Esophagus muscularis mucosa (tissue), 4 donors: Measurements from ENCODE around the gene DGCR8. TPM values are rescaled to one million over a fixed set of nuclear protein-coding genes. Genes with fewer than 3 reads are reported as not detected.

Experiments used
- DNase-seq: peaks from one replicate; pipeline ENCODE4 v3.0.0-alpha.2; 2017; ENCODE audit errors: extremely low spot score
- H3K27ac ChIP-seq, 4 donors: fragments of 200-600 bp; sonication (generic); replicated peaks in 1 of 4; 1 replicate in 3 of 4; 2 replicates in 1 of 4; pipeline ENCODE4 v1.5.1; 2016 to 2019; ENCODE audit warnings: mild to moderate bottlenecking in 1 of 4
- H3K27me3 ChIP-seq, 4 donors: fragments of 200-600 bp; sonication (generic); one replicate each; pipeline versions ENCODE4 v1.5.1 to v1.6.0; 2016 to 2019
- H3K36me3 ChIP-seq, 4 donors: fragments of 200-600 bp; sonication (generic); one replicate each; pipeline ENCODE4 v1.5.1; 2016 to 2019
- H3K4me1 ChIP-seq, 4 donors: fragments of 200-600 bp; sonication (generic); one replicate each; pipeline ENCODE4 v1.5.1; 2016 to 2019
- H3K4me3 ChIP-seq, 4 donors: fragments of 200-600 bp; sonication (generic); 1 replicate in 2 of 4; 2 replicates in 2 of 4; pipeline ENCODE4 v1.5.1; 2016 to 2019; ENCODE audit warnings: mild to moderate bottlenecking in 4 of 4, moderate library complexity in 1 of 4
- H3K9me3 ChIP-seq, 4 donors: fragments of 200-600 bp; sonication (generic); 1 replicate in 3 of 4; 2 replicates in 1 of 4; pipeline ENCODE4 v1.5.1; 2016 to 2019
- CTCF ChIP-seq, 3 experiments: fragments of 200-600 bp in 2 of 3; fragments of 450-650 bp in 1 of 3; sonication (generic) in 2 of 3; IDR thresholded peaks; one replicate each; pipeline ENCODE4 v1.5.1; 2017 to 2019; ENCODE audit warnings: antibody characterized with exemption in 3 of 3, mild to moderate bottlenecking in 2 of 3, moderate library complexity in 1 of 3
- EP300 ChIP-seq: sonication (generic); formaldehyde crosslinking; IDR thresholded peaks from one replicate; pipeline ENCODE4 v1.6.1; 2017; ENCODE audit warnings: antibody characterized with exemption
- POLR2A ChIP-seq: fragments of 450-650 bp; IDR thresholded peaks from one replicate; pipeline ENCODE4 v1.6.1; 2017; ENCODE audit warnings: antibody characterized with exemption, moderate library complexity, mild to moderate bottlenecking, low read depth
- POLR2AphosphoS5 ChIP-seq, 2 donors: sonication (generic); formaldehyde crosslinking; IDR thresholded peaks; one replicate each; pipeline ENCODE4 v1.6.1; 2017; ENCODE audit warnings: antibody characterized with exemption in 2 of 2
- WGBS: methylation state at CpG from one replicate; pipeline ENCODE4 v1.1.5; 2018; 5-methylcytosine and 5-hydroxymethylcytosine counted together
- intact Hi-C: fragments of 100-400 bp; cut with DNase I; formaldehyde crosslinking; loops from one replicate; pipeline ENCODE4 v1.15.1; 2023
- total RNA-seq, 4 donors: library from RNA; depleted of rRNA; stranded (reverse); fragments of >200 nt; gene quantifications; one replicate each; pipeline versions ENCODE4 v1.1.0 to v1.2.1, GENCODE V29; 2016

Gene DGCR8
- total RNA-seq, 4 donors from 2014 or later: 16.9 to 26.6 (median 19.6) TPM

GRCh38 chr22:20034143-20034542 lies 45.9 kb upstream of the DGCR8 start:
- Histone ChIP-seq H3K4me1 (peaks cover 22 to 48% (median 35%) of the 10 kb centered on the region in 4 donors), H3K36me3 (peaks cover 17 to 46% (median 37%) of the 10 kb centered on the region in 4 donors), H3K27ac (no peak overlapping the region), H3K27me3 (no peaks in the 10 kb centered on the region), H3K4me3 (no peak overlapping the region), H3K9me3 (no peaks in the 10 kb centered on the region)
- WGBS: 92% methylated on average over 5 of the region's 5 CpGs
- TF ChIP-seq CTCF (IDR thresholded peaks at IDR 0.05) (no peak), EP300 (no peak), POLR2AphosphoS5 (IDR thresholded peaks at IDR 0.05) (no peak), POLR2A (no peak)
- no peak for DNase-seq
- intact Hi-C loops: no loop called here

- no peaks in the 10 kb centered on the region for H3K27me3 ChIP-seq
- DNase-seq: no peak
- H3K36me3 ChIP-seq: peaks cover 17 to 60% (median 49%) of the 10 kb centered on the region in 4 donors
- TF ChIP-seq POLR2AphosphoS5 (IDR thresholded peaks at IDR 0.05) (no peak), POLR2A (no peak)
- WGBS: 94% methylated on average over 15 of the region's 16 CpGs
- H3K27ac ChIP-seq: no peak overlapping the region
- H3K9me3 ChIP-seq: no peaks in the 10 kb centered on the region
- intact Hi-C loops: no loop called here
- H3K4me1 ChIP-seq: peaks cover 22 to 40% (median 37%) of the 10 kb centered on the region in 4 donors
- H3K4me3 ChIP-seq: no peak overlapping the region
Measured at GRCh38 chr22:20035375-20036083, 44.5 kb upstream of the DGCR8 start.

GRCh38 chr22:20036084-20036482 lies 44.0 kb upstream of the DGCR8 start:
- Histone ChIP-seq H3K9me3 (no peaks in the 10 kb centered on the region), H3K36me3 (peaks cover 17 to 66% (median 55%) of the 10 kb centered on the region in 4 donors), H3K27ac (no peak overlapping the region), H3K4me1 (peaks cover 22 to 40% (median 37%) of the 10 kb centered on the region in 4 donors), H3K27me3 (no peaks in the 10 kb centered on the region), H3K4me3 (no peak overlapping the region)
- TF ChIP-seq POLR2AphosphoS5 (IDR thresholded peaks at IDR 0.05) (no peak), POLR2A (no peak), EP300 (no peak)
- intact Hi-C loops: no loop called here
- DNase-seq: no peak
- WGBS: 91% methylated on average over 7 of the region's 10 CpGs

GRCh38 chr22:20036535-20037392 lies 43.3 kb upstream of the DGCR8 start:
- 93% methylated on average over 23 of the region's 25 CpGs for WGBS
- H3K27ac ChIP-seq: no peak overlapping the region
- H3K36me3 ChIP-seq: peaks cover 17 to 65% (median 58%) of the 10 kb centered on the region in 4 donors
- no peaks in the 10 kb centered on the region for H3K27me3 ChIP-seq
- no peak for DNase-seq
- H3K4me1 ChIP-seq: peaks cover 21 to 36% (median 35%) of the 10 kb centered on the region in 4 donors
- TF ChIP-seq EP300: no peak
- no peak for TF ChIP-seq CTCF (IDR thresholded peaks at IDR 0.05)
- TF ChIP-seq POLR2AphosphoS5 (IDR thresholded peaks at IDR 0.05): no peak
- no peak for TF ChIP-seq POLR2A
- H3K4me3 ChIP-seq: no peak overlapping the region
- H3K9me3 ChIP-seq: no peaks in the 10 kb centered on the region
- intact Hi-C loops: no loop called here

- H3K4me1 ChIP-seq: peaks cover 15 to 30% (median 28%) of the 10 kb centered on the region in 4 donors
- H3K27ac ChIP-seq: no peak overlapping the region
- 81% methylated on average over 3 of the region's 3 CpGs for WGBS
- H3K9me3 ChIP-seq: no peaks in the 10 kb centered on the region
- TF ChIP-seq CTCF (IDR thresholded peaks at IDR 0.05): no peak
- no peak for TF ChIP-seq POLR2A
- no peak for TF ChIP-seq POLR2AphosphoS5 (IDR thresholded peaks at IDR 0.05)
- TF ChIP-seq EP300: no peak
- peaks cover 17 to 65% (median 57%) of the 10 kb centered on the region in 4 donors for H3K36me3 ChIP-seq
- no peak for DNase-seq
- H3K4me3 ChIP-seq: no peak overlapping the region
- intact Hi-C loops: no loop called here
- H3K27me3 ChIP-seq: no peaks in the 10 kb centered on the region
Measured at GRCh38 chr22:20037419-20037818, 42.6 kb upstream of the DGCR8 start.
